Uterus (tissue), 4 donors: ENCODE measurements around the gene TBR1. TPM values are rescaled to one million over a fixed set of nuclear protein-coding genes. Genes with fewer than 3 reads are reported as not detected.

Experiments
- DNase-seq, 2 donors: peaks; one replicate each; pipeline ENCODE4 v3.0.0-alpha.2; 2019 to 2020
- H3K27ac ChIP-seq, 2 donors: fragments of 200-600 bp; sonication (generic); 1 replicate in 1 of 2; 2 replicates in 1 of 2; pipeline ENCODE4 v1.5.1; 2016 to 2018
- H3K27me3 ChIP-seq, 2 donors: fragments of 200-600 bp; sonication (generic); one replicate each; pipeline ENCODE4 v1.5.1; 2018 to 2019; ENCODE audit warnings: control low read depth in 1 of 2
- H3K36me3 ChIP-seq, 2 donors: fragments of 200-600 bp; sonication (generic); one replicate each; pipeline ENCODE4 v1.5.1; 2019; ENCODE audit warnings: control low read depth in 1 of 2
- H3K4me1 ChIP-seq, 2 donors: fragments of 200-600 bp; sonication (generic); one replicate each; pipeline ENCODE4 v1.5.1; 2018 to 2019; ENCODE audit warnings: control low read depth in 1 of 2
- H3K4me3 ChIP-seq, 2 donors: fragments of 200-600 bp; sonication (generic); 1 replicate in 1 of 2; 2 replicates in 1 of 2; pipeline ENCODE4 v1.5.1; 2018 to 2019; ENCODE audit warnings: mild to moderate bottlenecking in 1 of 2
- H3K9me3 ChIP-seq, 2 donors: fragments of 200-600 bp; sonication (generic); one replicate each; pipeline ENCODE4 v1.5.1; 2019; ENCODE audit warnings: control low read depth in 1 of 2
- CTCF ChIP-seq, 4 experiments: fragments of 200-600 bp in 2 of 4; fragments of 450-650 bp in 2 of 4; sonication (generic) in 2 of 4; IDR thresholded peaks; one replicate each; pipeline ENCODE4 v1.5.1; 2016 to 2019; ENCODE audit warnings: antibody characterized with exemption in 4 of 4, mild to moderate bottlenecking in 2 of 4, moderate library complexity in 1 of 4
- POLR2A ChIP-seq, 2 donors: fragments of 450-650 bp; IDR thresholded peaks; one replicate each; pipeline ENCODE4 v1.6.1; 2016; ENCODE audit warnings: antibody characterized with exemption in 2 of 2, mild to moderate bottlenecking in 1 of 2, moderate library complexity in 1 of 2
- intact Hi-C: fragments of 100-400 bp; cut with DNase I; formaldehyde crosslinking; loops from one replicate; pipeline ENCODE4 v1.15.1; 2023; ENCODE audit warnings: low total_unique reads
- total RNA-seq, 4 donors: library from RNA; depleted of rRNA in 3 of 4; stranded (reverse); fragments of >200 nt in 3 of 4; gene quantifications; one replicate each; pipeline versions ENCODE4 v1.1.0 to v1.2.4, GENCODE V29; 2014 to 2023
- donor health status: DM: yes; HTN: yes; CAD: no.

TBR1 gene
- not detected for total RNA-seq

- DNase-seq = no peak
- peaks cover 13 to 52% of the 10 kb centered on the region in 2 donors for H3K27me3 ChIP-seq
- H3K9me3 ChIP-seq = no peaks in the 10 kb centered on the region
- peak within 1 kb of the TSS in 1 of 2 donors; percentile 38 for H3K4me3 ChIP-seq
- TF ChIP-seq POLR2A (IDR thresholded peaks at IDR 0.05) = no peak
- TF ChIP-seq CTCF (IDR thresholded peaks at IDR 0.05) = no peak
- intact Hi-C loops = no loop called here
- no peak within 1 kb of the TSS for H3K27ac ChIP-seq
- no peaks in the 10 kb centered on the region for H3K36me3 ChIP-seq
- H3K4me1 ChIP-seq = peaks cover 0 to 6% of the 10 kb centered on the region in 2 donors
Measured at GRCh38 chr2:161415987-161416707, at the start of gene TBR1. Gene TBR1 (plus strand): TSS chr2:161416297. CDS start chr2:161416411, 114 bp downstream.

GRCh38 chr2:161367675-161368074 is 48.4 kb upstream of the TBR1 start:
- no peak for DNase-seq
- no peak overlapping the region for H3K4me3 ChIP-seq
- H3K36me3 ChIP-seq = no peaks in the 10 kb centered on the region
- H3K27ac ChIP-seq = no peak overlapping the region
- H3K27me3 ChIP-seq = no peaks in the 10 kb centered on the region
- H3K4me1 ChIP-seq = no peaks in the 10 kb centered on the region
- intact Hi-C loops = no loop called here
- TF ChIP-seq POLR2A (IDR thresholded peaks at IDR 0.05) (no peak), CTCF (IDR thresholded peaks at IDR 0.05) (no peak)
- H3K9me3 ChIP-seq = peaks cover 0 to 7% of the 10 kb centered on the region in 2 donors

GRCh38 chr2:161369311-161369710 is 46.8 kb upstream of the TBR1 start:
- Histone ChIP-seq H3K4me1 (no peaks in the 10 kb centered on the region), H3K4me3 (no peak overlapping the region), H3K27me3 (no peaks in the 10 kb centered on the region), H3K36me3 (no peaks in the 10 kb centered on the region), H3K9me3 (no peaks in the 10 kb centered on the region), H3K27ac (no peak overlapping the region)
- intact Hi-C loops = no loop called here
- no peak for DNase-seq
- TF ChIP-seq POLR2A (IDR thresholded peaks at IDR 0.05) = no peak
- no peak for TF ChIP-seq CTCF (IDR thresholded peaks at IDR 0.05)

GRCh38 chr2:161370981-161371380 is 45.1 kb upstream of the TBR1 start:
- H3K4me3 ChIP-seq = no peak overlapping the region
- no peaks in the 10 kb centered on the region for H3K36me3 ChIP-seq
- no peaks in the 10 kb centered on the region for H3K9me3 ChIP-seq
- TF ChIP-seq CTCF (IDR thresholded peaks at IDR 0.05) (no peak), POLR2A (IDR thresholded peaks at IDR 0.05) (no peak)
- intact Hi-C loops = no loop called here
- no peak overlapping the region for H3K27ac ChIP-seq
- no peaks in the 10 kb centered on the region for H3K27me3 ChIP-seq
- DNase-seq = no peak
- H3K4me1 ChIP-seq = no peaks in the 10 kb centered on the region

GRCh38 chr2:161371869-161372268 is 44.2 kb upstream of the TBR1 start:
- Histone ChIP-seq H3K9me3 (no peaks in the 10 kb centered on the region), H3K36me3 (no peaks in the 10 kb centered on the region), H3K27me3 (no peaks in the 10 kb centered on the region), H3K4me1 (no peaks in the 10 kb centered on the region), H3K4me3 (no peak overlapping the region), H3K27ac (no peak overlapping the region)
- no peak for TF ChIP-seq POLR2A (IDR thresholded peaks at IDR 0.05)
- TF ChIP-seq CTCF (IDR thresholded peaks at IDR 0.05) = no peak
- no peak for DNase-seq
- intact Hi-C loops = no loop called here
